GM13976 (cell line): ENCODE results near the gene MCM3.

Source experiments
- DNase-seq: peaks from one replicate; pipeline ENCODE4 v3.0.0; 2012; ENCODE audit warnings: low spot score
- CTCF ChIP-seq: IDR thresholded peaks from 2 replicates; pipeline ENCODE4 v1.5.1; 2012; ENCODE audit warnings: borderline replicate concordance, mild to moderate bottlenecking; ENCODE audit not compliant: insufficient read depth; ENCODE audit errors: extremely low read depth, missing control alignments, control extremely low read depth
- in situ Hi-C: fragments of 300-500 bp; cut with MboI; formaldehyde crosslinking; loops from one replicate; pipeline ENCODE4 v1.12.0; 2022; ENCODE audit warnings: low sequenced_read_pairs, mixed read lengths, inconsistent platforms; ENCODE audit not compliant: unreplicated experiment

MCM3 gene

GRCh38 chr6:52288841-52289240, 4.3 kb upstream of the MCM3 start:
- DNase-seq: no peak
- in situ Hi-C loops: loop anchor here (10.0 kb wide), 1 partner anchor 376 kb away; no protein-coding TSS in a partner anchor
- no peak for TF ChIP-seq CTCF

- DNase-seq: no peak
- in situ Hi-C loops: loop anchor here (10.0 kb wide), 1 partner anchor 377 kb away; no protein-coding TSS in a partner anchor
- no peak for TF ChIP-seq CTCF
Measured at GRCh38 chr6:52288216-52288615, 3.7 kb upstream of the MCM3 start.

GRCh38 chr6:52286798-52287432, 2.4 kb upstream of the MCM3 start:
- in situ Hi-C loops: loop anchor here (10.0 kb wide), 1 partner anchor 378 kb away; no protein-coding TSS in a partner anchor
- peak; percentile 69 for TF ChIP-seq CTCF
- peak; percentile 41 for DNase-seq

- no peak for TF ChIP-seq CTCF
- in situ Hi-C loops: loop anchor here (10.0 kb wide), 1 partner anchor 379 kb away; no protein-coding TSS in a partner anchor
- DNase-seq: no peak
Measured at GRCh38 chr6:52285177-52286068, 881 bp upstream of the MCM3 start.

- TF ChIP-seq CTCF: no peak
- DNase-seq: no peak
- in situ Hi-C loops: loop anchor here (10.0 kb wide), 1 partner anchor 381 kb away; no protein-coding TSS in a partner anchor
Measured at GRCh38 chr6:52284131-52284459, 447 bp downstream of the MCM3 start.

GRCh38 chr6:52283111-52283510, 1.4 kb downstream of the MCM3 start:
- in situ Hi-C loops: loop anchor here (10.0 kb wide), 1 partner anchor 382 kb away; no protein-coding TSS in a partner anchor

More at GRCh38 chr6:52283111-52283510, 1.4 kb downstream of the MCM3 start:
- DNase-seq: no peak
- no peak for TF ChIP-seq CTCF
